ENCODE measurements around the gene JUND. TPM values are rescaled to one million over a fixed set of nuclear protein-coding genes. Genes with fewer than 3 reads are reported as not detected.

JUND gene
- total RNA-seq, 1 experiment from 2014 or later = 69.6 TPM

GRCh38 chr19:18278521-18279265, 2.7 kb downstream of the JUND start:
- H3K27ac ChIP-seq = no peak overlapping the region
- H3K27me3 ChIP-seq (replicated peaks) = no peaks in the 10 kb centered on the region
- no peak for DNase-seq (ENCODE audit: low read depth in 1 of 2, low spot score in 2 of 2)
- peaks cover 40% of the 10 kb centered on the region for H3K4me1 ChIP-seq (replicated peaks)
- H3K9me3 ChIP-seq (replicated peaks) = peaks cover 4% of the 10 kb centered on the region; the same call in 1 of the 2 replicates
- H3K4me3 ChIP-seq = peak overlapping the region; percentile 82
- peaks cover 22% of the 10 kb centered on the region for H3K36me3 ChIP-seq

GRCh38 chr19:18274781-18275356, 6.6 kb downstream of the JUND start:
- Histone ChIP-seq H3K9me3 (replicated peaks) (no peaks in the 10 kb centered on the region), H3K4me1 (replicated peaks) (peaks cover 20% of the 10 kb centered on the region), H3K36me3 (peaks cover 13% of the 10 kb centered on the region), H3K27me3 (replicated peaks) (no peaks in the 10 kb centered on the region), H3K4me3 (no peak overlapping the region), H3K27ac (peak overlapping the region; percentile 38)
- DNase-seq (ENCODE audit: low read depth in 1 of 2, low spot score in 2 of 2) = peak; percentile 54 to 79

GRCh38 chr19:18274219-18274780, 7.1 kb downstream of the JUND start, which contains the start of gene IQCN:
Gene IQCN (minus strand): TSS chr19:18274452. CDS start chr19:18269478, 4,974 bp downstream.
- no peaks in the 10 kb centered on the region for H3K9me3 ChIP-seq (replicated peaks)
- H3K4me3 ChIP-seq = no peak within 1 kb of the TSS
- no peaks in the 10 kb centered on the region for H3K27me3 ChIP-seq (replicated peaks)
- peaks cover 13% of the 10 kb centered on the region for H3K36me3 ChIP-seq
- peak within 1 kb of the TSS; percentile 38 for H3K27ac ChIP-seq
- no peak for DNase-seq (ENCODE audit: low read depth in 1 of 2, low spot score in 2 of 2)
- H3K4me1 ChIP-seq (replicated peaks) = peaks cover 20% of the 10 kb centered on the region

- no peaks in the 10 kb centered on the region for H3K27me3 ChIP-seq (replicated peaks)
- H3K4me3 ChIP-seq = no peak overlapping the region
- H3K27ac ChIP-seq = no peak overlapping the region
- no peaks in the 10 kb centered on the region for H3K9me3 ChIP-seq (replicated peaks)
- peaks cover 7% of the 10 kb centered on the region for H3K36me3 ChIP-seq
- no peak for DNase-seq (ENCODE audit: low read depth in 1 of 2, low spot score in 2 of 2)
- peaks cover 14% of the 10 kb centered on the region for H3K4me1 ChIP-seq (replicated peaks)
These were observed 7.7 kb downstream of the JUND start for GRCh38 chr19:18273561-18274218.

GRCh38 chr19:18271433-18271841, 10.0 kb downstream of the JUND start:
- no peaks in the 10 kb centered on the region for H3K9me3 ChIP-seq (replicated peaks)
- H3K36me3 ChIP-seq = no peaks in the 10 kb centered on the region
- H3K4me3 ChIP-seq = no peak overlapping the region
- peaks cover 14% of the 10 kb centered on the region for H3K4me1 ChIP-seq (replicated peaks)
- no peaks in the 10 kb centered on the region for H3K27me3 ChIP-seq (replicated peaks)
- DNase-seq (ENCODE audit: low read depth in 1 of 2, low spot score in 2 of 2) = no peak
- H3K27ac ChIP-seq = no peak overlapping the region

GRCh38 chr19:18270326-18270725, 11.1 kb downstream of the JUND start:
- no peaks in the 10 kb centered on the region for H3K9me3 ChIP-seq (replicated peaks)
- DNase-seq (ENCODE audit: low read depth in 1 of 2, low spot score in 2 of 2) = no peak
- H3K27ac ChIP-seq = no peak overlapping the region
- no peaks in the 10 kb centered on the region for H3K36me3 ChIP-seq
- H3K4me1 ChIP-seq (replicated peaks) = peaks cover 11% of the 10 kb centered on the region
- H3K4me3 ChIP-seq = no peak overlapping the region
- H3K27me3 ChIP-seq (replicated peaks) = no peaks in the 10 kb centered on the region

GRCh38 chr19:18269070-18269723, 12.2 kb downstream of the JUND start:
- Histone ChIP-seq H3K27ac (no peak overlapping the region), H3K4me3 (no peak overlapping the region), H3K4me1 (replicated peaks) (no peaks in the 10 kb centered on the region), H3K9me3 (replicated peaks) (no peaks in the 10 kb centered on the region), H3K36me3 (no peaks in the 10 kb centered on the region), H3K27me3 (replicated peaks) (no peaks in the 10 kb centered on the region)
- no peak for DNase-seq (ENCODE audit: low read depth in 1 of 2, low spot score in 2 of 2)

GRCh38 chr19:18266771-18267686, 14.4 kb downstream of the JUND start:
- H3K4me1 ChIP-seq (replicated peaks) = peaks cover 5% of the 10 kb centered on the region; the same call in 1 of the 2 replicates
- H3K36me3 ChIP-seq = no peaks in the 10 kb centered on the region
- no peaks in the 10 kb centered on the region for H3K27me3 ChIP-seq (replicated peaks)
- no peak overlapping the region for H3K27ac ChIP-seq
- DNase-seq (ENCODE audit: low read depth in 1 of 2, low spot score in 2 of 2) = no peak
- H3K4me3 ChIP-seq = no peak overlapping the region
- no peaks in the 10 kb centered on the region for H3K9me3 ChIP-seq (replicated peaks)

- H3K27me3 ChIP-seq (replicated peaks) = no peaks in the 10 kb centered on the region
- H3K9me3 ChIP-seq (replicated peaks) = no peaks in the 10 kb centered on the region
- no peak overlapping the region for H3K27ac ChIP-seq
- no peaks in the 10 kb centered on the region for H3K36me3 ChIP-seq
- peaks cover 5% of the 10 kb centered on the region; the same call in 1 of the 2 replicates for H3K4me1 ChIP-seq (replicated peaks)
- H3K4me3 ChIP-seq = no peak overlapping the region
- no peak for DNase-seq (ENCODE audit: low read depth in 1 of 2, low spot score in 2 of 2)
These were observed 15.8 kb downstream of the JUND start for GRCh38 chr19:18265582-18265981.

GRCh38 chr19:18264971-18265540, 16.4 kb downstream of the JUND start:
- H3K4me1 ChIP-seq (replicated peaks) = peaks cover 5% of the 10 kb centered on the region; the same call in 1 of the 2 replicates
- no peaks in the 10 kb centered on the region for H3K36me3 ChIP-seq
- no peak for DNase-seq (ENCODE audit: low read depth in 1 of 2, low spot score in 2 of 2)
- H3K4me3 ChIP-seq = no peak overlapping the region
- H3K27ac ChIP-seq = no peak overlapping the region
- no peaks in the 10 kb centered on the region for H3K27me3 ChIP-seq (replicated peaks)
- no peaks in the 10 kb centered on the region for H3K9me3 ChIP-seq (replicated peaks)

GRCh38 chr19:18264137-18264854, 17.1 kb downstream of the JUND start:
- H3K4me1 ChIP-seq (replicated peaks) = peaks cover 5% of the 10 kb centered on the region; the same call in 1 of the 2 replicates
- H3K4me3 ChIP-seq = no peak overlapping the region
- DNase-seq (ENCODE audit: low read depth in 1 of 2, low spot score in 2 of 2) = no peak
- H3K36me3 ChIP-seq = no peaks in the 10 kb centered on the region
- no peaks in the 10 kb centered on the region for H3K27me3 ChIP-seq (replicated peaks)
- no peak overlapping the region for H3K27ac ChIP-seq
- no peaks in the 10 kb centered on the region for H3K9me3 ChIP-seq (replicated peaks)
